Thyroid gland (tissue), 4 donors: ENCODE measurements around the gene LPAR1.

ENCODE experiments used
- CTCF ChIP-seq, 6 experiments: fragments of 200-600 bp in 3 of 6; fragments of 450-650 bp in 3 of 6; sonication (generic) in 3 of 6; IDR thresholded peaks; one replicate each; pipeline ENCODE4 v1.5.1; 2016 to 2019; ENCODE audit warnings: antibody characterized with exemption in 6 of 6, mild to moderate bottlenecking in 2 of 6, inconsistent platforms in 1 of 6, moderate library complexity in 1 of 6
- POLR2A ChIP-seq, 2 donors: fragments of 450-650 bp; IDR thresholded peaks; one replicate each; pipeline ENCODE4 v1.6.1; 2017; ENCODE audit warnings: antibody characterized with exemption in 2 of 2, mild to moderate bottlenecking in 2 of 2, moderate library complexity in 1 of 2

DNA sequence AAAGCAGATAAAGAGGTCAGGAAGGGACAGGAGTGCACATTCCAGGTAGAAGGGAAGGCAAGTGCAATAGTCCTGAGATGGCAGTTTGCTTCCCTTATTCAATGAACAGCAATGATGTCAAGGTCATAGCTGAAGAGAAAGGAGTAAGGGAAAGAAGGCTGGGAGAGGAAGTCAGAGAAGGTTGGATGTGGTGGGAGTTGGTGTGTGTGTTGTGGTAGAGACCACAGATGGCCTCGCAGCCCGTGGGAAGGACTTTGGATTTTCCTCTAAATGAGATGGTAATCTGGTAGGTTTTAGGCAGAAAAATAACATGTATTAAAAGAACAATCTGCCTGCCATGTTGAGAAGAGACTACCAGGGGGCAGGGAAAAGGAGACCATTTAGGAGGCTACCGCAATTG lies 25.1 kb upstream of the LPAR1 start:
- no peak for TF ChIP-seq CTCF (IDR thresholded peaks at IDR 0.05)
- TF ChIP-seq POLR2A (IDR thresholded peaks at IDR 0.05) = no peak
